G401 (cell line): ENCODE data around the gene DOK3. TPM values are rescaled to one million over a fixed set of nuclear protein-coding genes. Genes with fewer than 3 reads are reported as not detected.
"Not testable (repeated sequence)": the region's sequence is repeated elsewhere in the genome, so short reads cannot be mapped to it uniquely, and the experiment has no call there.

Experiments
- DNase-seq: peaks from one replicate; pipeline ENCODE4 v3.0.0-alpha.2; 2015; ENCODE audit warnings: low spot score
- in situ Hi-C: cut with HindIII; loops from 2 replicates; pipeline ENCODE4 v1.10.0; 2016; ENCODE audit warnings: low sequenced_read_pairs, mixed read lengths
- total RNA-seq: library from RNA; depleted of rRNA; stranded (reverse); fragments of >200 nt; shearing (Covaris generic); gene quantifications from 2 replicates; pipeline ENCODE4 v1.2.3, GENCODE V29; 2014

The DOK3 gene
- total RNA-seq, 1 experiment from 2014 or later = 0.85 TPM

DNA sequence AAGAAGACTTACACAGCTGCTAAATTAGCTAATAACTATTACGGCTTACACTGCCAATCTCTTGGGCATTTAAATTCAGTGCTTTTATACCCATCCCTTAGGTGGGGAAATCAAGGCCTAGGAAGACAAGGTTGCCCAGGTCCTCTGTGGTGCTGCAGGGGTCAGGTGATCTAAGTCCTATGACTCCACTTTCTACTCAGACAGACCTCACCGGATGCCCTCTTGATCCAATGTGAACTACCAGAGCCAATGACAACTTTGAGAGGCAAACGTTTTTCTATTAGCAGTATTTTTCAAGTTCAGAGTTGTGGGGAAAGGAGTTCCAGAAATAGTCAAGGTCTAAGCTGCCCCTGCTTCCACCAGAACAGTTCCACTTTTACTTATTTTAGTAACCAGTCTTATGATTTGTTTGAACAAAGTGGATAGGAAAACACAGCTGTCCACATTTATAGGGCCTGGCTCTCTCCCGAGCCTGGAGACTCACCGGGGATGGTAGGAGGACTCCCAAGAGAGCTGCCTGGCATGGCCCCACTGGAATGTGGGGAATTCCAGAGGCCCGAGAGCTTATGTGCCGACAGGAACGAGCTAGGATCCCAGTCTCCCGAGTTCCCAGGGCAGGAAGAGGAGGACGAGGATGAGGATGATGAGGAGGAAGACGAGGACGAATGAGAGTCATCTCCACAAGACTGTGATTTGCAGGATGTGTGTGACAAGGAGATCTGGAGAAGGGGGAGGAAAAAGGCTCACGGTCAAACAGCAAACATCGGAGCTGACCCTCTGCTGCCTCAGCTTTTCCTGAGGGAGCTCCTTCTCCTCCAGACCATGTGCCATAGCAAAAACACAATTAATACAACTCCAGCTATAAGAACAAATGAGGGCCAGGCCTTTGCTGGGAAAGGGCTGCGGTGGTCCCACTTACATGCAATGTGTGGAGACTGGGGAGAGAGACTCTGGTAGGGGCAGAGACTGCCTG, 28.0 kb upstream of the DOK3 start:
- in situ Hi-C loops = no loop called here
- no peak for DNase-seq

DNA sequence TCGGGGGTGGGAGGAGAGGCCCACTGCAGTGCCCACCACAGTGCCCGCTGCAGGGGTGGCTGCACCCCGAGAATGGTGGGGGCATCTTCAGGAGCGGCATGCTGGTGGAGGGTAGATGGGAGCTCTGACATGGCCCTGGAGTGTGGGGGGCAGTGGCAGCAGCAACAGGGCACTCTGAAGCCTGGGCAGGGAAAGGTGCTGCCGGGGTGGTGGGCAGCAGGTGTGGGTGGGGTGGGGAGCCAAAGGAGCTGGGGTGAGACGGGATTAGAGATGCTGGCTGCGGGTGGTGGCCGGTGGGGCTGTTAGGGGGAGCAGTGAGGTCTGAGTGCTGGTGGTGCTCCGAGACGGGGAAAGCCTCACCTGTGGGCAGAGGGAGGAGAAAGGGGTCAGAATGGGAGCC, 26.8 kb upstream of the DOK3 start:
- in situ Hi-C loops = no loop called here

DNA sequence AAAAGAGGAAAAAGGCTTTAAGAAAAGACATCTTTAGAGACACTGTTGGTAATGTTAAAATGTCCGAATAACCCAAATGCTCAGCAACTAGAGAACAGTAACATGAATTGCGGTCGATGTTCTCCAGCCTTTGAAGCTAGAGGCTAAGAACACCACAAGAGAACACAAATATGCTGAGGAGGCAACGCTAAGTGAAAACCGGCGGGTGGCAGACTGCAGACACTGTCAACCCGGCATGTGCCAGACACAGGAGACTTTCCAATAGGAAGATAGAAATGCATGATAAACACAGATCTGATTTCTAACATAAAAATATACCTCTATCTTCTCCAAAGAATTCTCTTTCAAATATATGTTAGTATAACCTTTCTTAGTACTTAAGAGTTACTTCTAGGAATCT, 25.5 kb upstream of the DOK3 start:
- in situ Hi-C loops = no loop called here
- DNase-seq = no peak

More for the DNA sequence above, 26.8 kb upstream of the DOK3 start:
- DNase-seq = no peak

DNA sequence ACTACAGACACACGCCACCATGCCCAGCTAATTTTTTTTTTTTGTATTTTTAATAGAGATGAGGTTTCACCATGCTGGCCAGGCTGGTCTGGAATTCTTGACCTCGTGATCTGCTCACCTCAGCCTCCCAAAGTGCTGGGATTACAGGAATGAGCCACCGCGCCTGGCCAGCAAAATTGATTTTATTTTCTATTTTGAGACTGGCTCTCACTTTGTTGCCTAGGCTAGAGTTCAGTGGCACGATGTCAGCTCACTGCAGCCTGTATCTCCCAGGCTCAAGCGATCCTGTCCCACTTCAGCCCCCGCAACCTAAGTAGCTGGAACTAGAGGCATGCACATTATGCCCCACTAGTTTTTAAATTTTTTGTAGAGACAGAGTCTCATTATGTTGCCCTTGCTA, 24.8 kb upstream of the DOK3 start:
- DNase-seq, in situ Hi-C loops: not testable (repeated sequence)

DNA sequence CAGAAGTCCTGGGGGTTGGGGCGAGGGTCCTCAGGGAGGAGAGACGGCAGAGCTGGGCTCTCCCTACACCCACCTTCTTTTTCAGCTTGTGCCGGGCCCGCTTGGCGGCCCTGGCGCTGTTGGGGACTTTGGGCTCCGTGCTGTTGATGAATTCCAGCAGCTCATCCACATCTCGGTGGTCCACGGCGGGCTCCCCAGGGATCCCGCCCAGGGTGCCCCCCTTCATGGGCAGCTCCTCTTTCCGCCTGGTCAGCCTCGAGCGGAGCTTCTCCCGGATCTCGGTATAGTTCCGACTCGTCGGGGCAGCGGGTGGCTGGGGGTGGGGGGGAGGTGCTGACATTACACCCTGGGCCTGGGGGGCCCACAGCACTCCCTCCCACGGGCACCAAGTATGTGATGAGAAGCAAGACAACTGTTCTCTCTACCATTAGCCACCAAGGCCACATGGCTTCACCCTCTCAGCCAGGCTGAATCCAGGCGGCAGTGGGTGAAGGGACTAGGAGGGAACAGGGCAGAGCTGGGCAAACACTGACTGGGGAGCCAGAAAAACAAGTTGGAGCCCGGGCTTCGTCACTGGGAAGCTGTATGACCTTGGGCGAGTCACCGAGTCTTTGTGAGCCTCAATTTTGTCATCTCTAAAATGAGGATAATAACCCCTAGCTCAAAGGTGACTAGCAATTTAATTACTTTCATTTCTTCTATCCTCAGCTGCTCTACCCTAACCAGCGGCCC, 21.7 kb upstream of the DOK3 start:
- DNase-seq = no peak

DNA sequence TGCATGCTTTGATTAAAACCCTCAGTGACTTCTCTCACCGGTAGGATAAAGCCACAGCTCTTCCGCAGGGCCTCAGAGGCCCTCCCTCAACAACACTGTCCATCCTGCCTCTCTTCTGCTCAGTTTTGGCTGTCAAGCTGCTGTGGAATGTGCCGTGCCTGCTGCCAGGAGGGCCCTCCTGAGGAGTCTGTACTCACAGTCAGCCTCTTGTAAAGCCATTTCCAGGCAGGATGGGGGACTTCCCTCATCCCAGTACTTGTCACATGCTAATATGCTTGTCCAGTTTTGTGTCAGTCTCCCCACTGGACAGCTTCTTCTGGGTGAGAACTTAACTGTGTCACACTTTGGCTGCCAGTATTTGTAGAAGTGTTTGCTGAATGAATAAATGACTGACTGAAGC, 21.0 kb upstream of the DOK3 start:
- in situ Hi-C loops = no loop called here

More for the DNA sequence above, 21.7 kb upstream of the DOK3 start:
- in situ Hi-C loops = no loop called here

DNA sequence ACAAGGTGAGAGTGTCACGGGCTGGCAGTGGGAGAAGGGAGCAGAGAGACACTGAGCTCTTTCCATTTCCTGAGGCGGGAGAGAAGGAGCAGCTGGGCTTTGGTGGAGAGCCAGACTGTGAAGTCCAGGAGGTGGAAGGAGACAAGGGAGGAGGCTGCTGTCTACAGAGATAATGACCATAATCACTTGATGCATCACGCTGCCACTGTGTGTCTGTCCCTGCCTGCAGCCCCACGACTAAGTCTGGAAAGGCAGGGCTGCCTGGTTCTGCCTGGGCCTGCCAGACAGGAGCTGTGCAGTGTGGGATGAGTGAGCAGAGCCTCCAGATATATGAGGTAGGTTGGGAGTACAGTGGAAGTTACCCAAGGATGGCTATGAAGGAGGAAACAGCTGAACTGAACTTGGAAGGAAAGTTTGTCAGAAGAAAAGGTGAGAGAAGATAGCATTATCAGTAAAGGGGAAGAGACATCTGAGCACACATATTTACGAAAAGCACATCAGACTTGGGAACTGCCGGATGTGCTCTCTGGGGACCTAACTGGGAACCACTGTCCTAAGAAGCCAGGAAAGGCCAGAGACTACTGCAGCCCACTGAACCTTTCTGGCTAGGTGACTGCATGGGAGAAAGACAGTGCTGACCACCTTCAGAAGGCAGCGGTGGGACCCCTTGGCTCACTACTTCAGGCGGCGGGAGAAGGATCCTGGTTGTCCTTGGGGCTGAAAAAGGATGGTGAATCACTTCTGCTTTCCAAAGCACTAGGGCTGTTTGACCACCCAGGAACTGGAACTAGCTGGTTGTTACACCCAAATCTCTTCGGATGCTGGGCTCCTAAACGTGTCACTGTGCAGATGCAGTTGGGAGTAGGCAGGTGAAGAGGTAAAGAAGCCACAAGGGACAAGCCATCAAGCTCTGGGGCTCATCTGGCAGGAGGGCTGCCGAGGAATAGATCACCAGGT, 19.9 kb upstream of the DOK3 start:
- no peak for DNase-seq
- in situ Hi-C loops = no loop called here

More for the DNA sequence above, 21.0 kb upstream of the DOK3 start:
- DNase-seq = no peak

DNA sequence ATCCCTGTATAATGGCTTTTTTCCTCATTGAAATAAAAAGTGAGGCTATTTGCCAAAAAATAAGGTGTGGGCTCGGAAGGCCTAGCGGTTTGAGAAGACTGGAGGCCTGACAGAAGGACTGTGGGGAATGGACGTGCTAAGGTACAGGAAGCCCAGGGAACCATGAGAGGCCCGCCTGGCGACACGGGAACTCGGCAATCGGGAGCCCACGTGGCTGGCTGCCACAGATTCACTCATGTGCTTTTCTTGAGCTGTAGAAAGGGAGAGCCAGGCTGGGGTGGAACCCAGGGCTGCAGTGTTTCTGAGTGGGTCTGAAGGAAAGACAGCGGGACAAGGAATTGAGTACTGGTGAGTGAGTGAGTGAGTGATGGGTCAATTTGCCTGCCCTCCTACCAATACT, 19.0 kb upstream of the DOK3 start:
- in situ Hi-C loops = no loop called here
- no peak for DNase-seq

DNA sequence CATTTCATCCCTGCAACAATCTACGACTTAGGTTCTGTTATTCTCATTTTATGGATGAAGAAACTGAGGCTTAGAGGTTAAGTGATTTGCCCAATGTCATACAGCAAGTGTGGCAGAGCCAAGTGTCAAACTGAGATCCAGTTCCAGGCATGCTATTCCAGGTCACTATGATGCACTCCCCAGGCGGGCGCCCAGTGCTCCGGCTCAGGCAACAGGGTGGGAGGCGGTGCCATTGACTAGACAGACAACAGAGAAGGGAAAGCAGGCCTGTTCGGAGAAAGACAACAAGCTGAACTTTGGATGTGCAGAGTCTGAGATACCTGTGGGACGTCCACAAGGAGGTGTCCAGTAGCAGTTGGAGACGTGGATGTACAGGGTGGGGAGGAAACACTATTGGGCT, 18.0 kb upstream of the DOK3 start:
- no peak for DNase-seq
- in situ Hi-C loops = no loop called here

DNA sequence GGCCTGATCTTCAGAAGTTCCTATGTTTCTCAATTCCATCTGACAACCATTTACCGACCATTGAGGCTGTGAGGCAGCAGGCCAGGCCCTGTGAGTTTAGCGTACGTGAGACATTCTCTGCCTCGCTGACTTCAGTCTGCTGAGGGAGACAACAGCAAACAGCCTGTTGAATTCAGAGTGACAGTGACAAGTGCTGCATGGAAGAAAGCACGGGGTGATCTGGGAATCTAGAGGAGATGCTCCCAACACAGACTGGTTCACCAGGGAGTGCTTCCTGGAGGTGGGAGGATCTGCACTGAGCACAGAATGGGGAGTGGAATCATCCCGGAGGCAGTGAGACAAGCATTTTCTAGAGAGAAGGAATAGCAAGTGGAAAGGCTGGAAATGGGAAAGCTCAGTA, 17.2 kb upstream of the DOK3 start:
- no peak for DNase-seq
- in situ Hi-C loops = no loop called here

DNA sequence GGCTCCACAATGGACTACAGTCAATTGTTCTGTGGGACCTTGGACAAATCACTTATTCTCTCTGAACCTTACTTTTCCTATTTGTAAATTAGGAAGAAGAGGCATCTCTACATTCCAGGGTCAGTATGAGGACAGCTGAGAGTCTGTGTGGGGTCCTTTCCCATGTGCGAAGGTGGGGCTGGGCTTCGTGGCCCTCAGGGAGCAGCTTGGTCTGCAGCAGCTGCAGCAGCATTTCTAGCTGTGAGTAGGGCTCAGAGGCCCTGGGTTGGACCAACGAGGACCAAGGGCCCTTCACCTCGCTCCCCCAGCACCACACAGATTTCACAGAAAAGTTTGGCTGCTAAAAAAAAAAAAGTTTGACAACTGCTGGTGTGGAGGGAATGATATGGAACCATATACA, 16.6 kb upstream of the DOK3 start:
- no peak for DNase-seq
- in situ Hi-C loops = no loop called here

DNA sequence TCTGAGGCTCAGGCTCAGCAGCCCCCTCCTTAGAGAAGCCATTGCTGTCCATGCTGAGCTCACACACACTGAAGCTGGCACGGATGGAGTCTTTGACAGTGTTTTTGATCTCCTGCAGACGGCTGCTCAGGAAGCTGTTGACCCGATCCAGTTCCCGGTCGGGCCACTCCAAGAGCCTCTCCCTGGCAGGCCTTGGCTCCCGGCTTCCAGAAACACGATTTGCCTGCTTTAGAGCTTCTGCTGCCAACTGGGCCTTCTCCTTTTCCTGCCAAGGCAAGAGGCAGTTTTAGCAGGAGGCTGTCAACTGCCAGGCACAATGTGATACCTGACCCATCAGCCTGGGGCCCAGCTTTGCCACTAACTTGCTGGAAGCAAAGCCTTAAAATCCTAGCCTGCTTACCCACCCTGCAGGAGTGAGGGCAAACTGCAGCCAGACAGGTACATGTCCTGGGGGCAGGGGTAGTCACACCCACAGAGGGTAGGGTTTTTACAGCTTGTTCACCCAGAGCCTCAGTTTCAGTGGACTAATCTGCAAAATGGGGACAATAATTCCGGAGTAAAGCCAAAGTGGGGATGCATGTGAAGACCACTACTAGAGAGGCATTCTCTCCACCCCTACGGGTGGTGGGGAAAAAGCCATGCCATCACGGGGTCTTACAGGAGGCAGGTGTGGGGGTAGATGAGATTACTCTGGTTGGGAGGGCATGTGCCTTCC, 15.5 kb upstream of the DOK3 start:
- DNase-seq = no peak
- in situ Hi-C loops = no loop called here

DNA sequence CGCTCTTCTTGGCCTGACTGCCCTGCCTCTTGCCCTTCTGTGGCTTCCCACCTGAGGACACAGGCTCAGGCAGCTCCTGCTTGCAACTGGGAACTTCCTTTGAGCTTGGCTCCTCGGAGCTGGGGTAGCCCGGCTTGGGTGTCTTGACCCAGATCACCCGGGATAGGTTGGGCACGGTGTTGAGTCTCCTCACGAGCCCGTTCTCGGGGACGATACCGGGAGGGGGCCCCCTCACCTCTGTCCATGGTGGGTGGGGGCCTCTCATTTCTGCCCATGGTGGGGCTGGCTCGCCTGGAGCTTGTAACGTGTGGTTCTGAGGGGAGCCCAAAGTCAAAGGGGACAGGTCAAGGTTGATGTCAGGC, 14.9 kb upstream of the DOK3 start:
- no peak for DNase-seq
- in situ Hi-C loops = no loop called here

DNA sequence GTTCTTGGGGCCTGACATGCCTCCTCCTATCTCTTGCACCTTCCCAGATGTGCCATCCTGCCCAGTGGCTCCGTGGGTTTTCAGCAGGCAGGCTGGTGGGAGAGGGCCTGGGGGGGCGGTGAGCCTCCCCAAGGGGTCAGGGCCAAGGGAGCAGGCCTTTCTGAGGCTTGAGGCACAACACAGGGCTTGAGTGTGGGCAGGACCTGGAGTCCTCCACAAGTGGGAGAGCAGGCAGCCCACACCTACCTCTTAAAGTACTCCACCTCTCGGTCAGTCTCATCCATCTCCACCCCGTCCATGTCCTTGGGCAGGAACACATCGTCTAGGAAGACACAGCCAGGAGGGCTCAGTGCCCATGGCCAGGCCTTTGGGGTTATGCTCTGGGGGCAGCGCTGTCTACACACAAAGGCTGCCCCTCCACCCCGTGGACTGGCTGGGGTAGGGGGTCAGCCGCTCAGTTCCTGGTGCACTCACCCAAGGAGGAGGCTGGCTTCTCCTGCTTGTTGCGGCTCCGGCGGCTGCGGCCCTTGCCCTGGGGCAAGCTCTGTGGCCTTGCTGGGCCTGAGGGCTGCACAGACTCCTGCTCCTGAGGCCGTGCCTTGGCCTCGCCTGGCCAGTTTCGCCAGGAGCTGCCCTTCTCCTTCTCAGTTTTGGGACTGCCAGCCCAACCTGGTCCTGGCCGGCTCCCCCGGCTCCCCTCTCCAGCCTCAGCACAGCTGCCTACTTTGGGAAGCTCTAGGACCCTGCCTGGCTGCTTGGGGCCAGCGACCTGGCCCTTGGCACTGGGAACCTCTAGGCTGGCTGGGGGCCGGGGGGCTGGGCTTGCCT, 14.3 kb upstream of the DOK3 start:
- in situ Hi-C loops = no loop called here
- no peak for DNase-seq

DNA sequence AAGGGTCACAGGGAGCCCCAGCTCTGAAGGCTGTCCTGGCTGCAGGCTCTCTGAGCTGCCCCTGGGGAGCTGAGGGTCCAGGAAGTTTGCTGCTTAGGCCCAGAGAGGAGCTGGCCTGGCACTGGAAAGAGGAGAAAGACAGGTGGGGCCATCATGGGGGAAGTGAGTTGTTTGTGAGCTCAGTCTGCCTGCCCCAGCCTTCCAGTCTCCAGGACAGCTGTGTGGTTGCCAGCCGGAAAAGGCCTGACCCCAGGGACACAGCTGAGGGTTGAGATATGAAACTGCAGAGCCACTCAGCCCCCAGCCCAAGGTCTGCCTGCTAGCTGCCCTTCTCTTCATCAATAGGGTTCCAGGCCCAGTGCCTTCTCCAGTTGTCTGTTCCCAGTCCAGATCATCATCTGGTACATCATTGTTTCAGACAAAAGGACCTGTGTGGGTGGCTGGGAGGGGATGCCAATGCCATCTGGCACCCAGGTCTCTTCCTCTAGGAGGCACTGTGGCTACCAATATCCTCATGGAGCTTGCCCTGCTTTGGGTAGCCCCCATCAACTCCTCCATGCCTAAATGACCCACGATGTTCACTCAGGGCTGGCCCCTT, 11.4 kb upstream of the DOK3 start:
- in situ Hi-C loops = no loop called here
- no peak for DNase-seq

DNA sequence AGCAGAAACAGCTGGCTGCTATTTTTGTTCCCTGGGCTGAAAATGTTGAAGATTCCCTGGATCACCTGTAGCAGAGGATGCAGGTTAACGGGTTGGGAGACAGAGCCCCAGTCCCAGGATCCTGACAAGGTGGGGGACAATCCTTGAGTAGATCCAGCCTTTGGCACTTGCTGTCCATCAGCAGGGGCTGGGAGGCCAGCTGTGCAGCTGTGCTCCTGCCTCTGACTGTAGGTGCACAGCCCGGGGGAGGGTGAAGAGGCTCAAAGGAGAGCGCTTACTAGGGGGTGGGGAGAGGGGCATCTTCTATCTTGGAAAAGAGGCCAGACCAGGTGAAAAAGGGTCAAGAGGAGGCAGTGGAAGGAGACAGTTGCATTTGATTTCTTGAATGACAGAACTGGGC, 10.6 kb upstream of the DOK3 start:
- DNase-seq = no peak
- in situ Hi-C loops = no loop called here

DNA sequence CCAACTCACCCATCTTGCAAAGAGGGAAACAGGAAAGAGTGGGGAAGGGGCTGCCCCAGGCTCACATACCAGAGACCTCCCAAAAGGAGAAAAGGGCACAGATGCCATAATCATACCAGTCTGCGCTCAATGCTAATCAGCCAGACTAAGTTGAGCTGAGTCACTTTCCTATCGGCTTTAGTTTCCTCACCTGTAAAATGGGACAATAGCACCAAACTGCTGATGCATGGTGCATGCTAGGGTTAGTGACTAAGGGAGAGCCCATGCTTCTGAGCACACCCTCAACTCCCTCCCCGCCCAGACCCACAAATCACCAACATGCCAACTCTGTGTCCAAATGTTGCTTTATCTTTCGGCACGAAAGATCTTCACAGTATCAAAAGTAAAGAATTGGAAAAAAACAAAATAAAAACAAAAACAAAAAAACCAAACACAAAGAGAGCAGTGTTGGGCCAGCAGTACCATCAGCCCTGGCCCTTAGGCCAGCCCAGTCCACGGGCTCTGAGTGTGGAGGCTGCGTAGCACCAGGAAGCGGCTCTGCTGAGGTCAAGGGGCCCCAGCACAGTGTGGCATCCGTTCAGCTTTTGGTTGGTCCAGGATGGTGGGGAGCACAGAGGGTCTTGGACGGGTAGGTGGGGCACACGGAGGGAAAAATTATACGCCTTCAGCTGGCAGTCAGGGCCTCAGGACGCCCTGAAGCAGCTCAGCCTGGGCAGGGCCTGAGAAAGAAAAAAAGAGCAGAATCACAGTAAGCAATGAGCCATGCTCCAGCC, 10.0 kb upstream of the DOK3 start:
- no peak for DNase-seq
- in situ Hi-C loops = no loop called here
